H1 (cell line): ENCODE results near the gene GDPD2. TPM values are rescaled to one million over a fixed set of nuclear protein-coding genes. Genes with fewer than 3 reads are reported as not detected.

ENCODE experiments used
- CTCF ChIA-PET: fragments of 300-600 bp; sonication (Branson Sonifier 250); formaldehyde crosslinking; loops from one replicate; lab custom pipeline; 2021; ENCODE audit not compliant: partially characterized antibody; lab: Charles Lee
- POLR2A ChIA-PET: fragments of 300-600 bp; sonication (Branson Sonifier 250); formaldehyde crosslinking; loops from one replicate; lab custom pipeline; 2021; ENCODE audit warnings: inconsistent platforms; ENCODE audit not compliant: partially characterized antibody; lab: Charles Lee
- DNase-seq, 2 experiments: peaks; one replicate each; pipeline versions ENCODE4 v3.0.0 to v3.0.0-alpha.2; 2010 to 2022; ENCODE audit warnings: low spot score in 2 of 2, low read depth in 1 of 2, mixed read lengths in 1 of 2
- FAIRE-seq: peaks from 2 replicates; lab custom pipeline; 2011; peaks lifted over from hg19 to GRCh38; lab: Jason Lieb, UNC
- H2AFZ ChIP-seq: 2 replicates; pipeline ENCODE4 v1.8.1; 2012; ENCODE audit warnings: low read length, inconsistent platforms
- H2AK5ac ChIP-seq: 2 replicates; pipeline ENCODE4 v1.6.1; 2013; ENCODE audit warnings: low read depth, low read length
- H2BK120ac ChIP-seq: replicated peaks from 2 replicates; pipeline ENCODE3; 2013; ENCODE audit warnings: low read depth, low read length, inconsistent platforms
- H2BK12ac ChIP-seq: 2 replicates; pipeline ENCODE4 v1.6.1; 2013; ENCODE audit warnings: low read depth, low read length
- H2BK15ac ChIP-seq: 2 replicates; pipeline ENCODE4 v1.6.1; 2013; ENCODE audit warnings: low read length
- H2BK20ac ChIP-seq: 2 replicates; pipeline ENCODE4 v1.6.1; 2013; ENCODE audit warnings: low read length
- H2BK5ac ChIP-seq: 2 replicates; pipeline ENCODE4 v1.6.1; 2013; ENCODE audit warnings: low read depth, low read length
- H3K14ac ChIP-seq: 2 replicates; pipeline ENCODE4 v1.6.1; 2013; ENCODE audit warnings: inconsistent platforms; ENCODE audit not compliant: insufficient read length
- H3K18ac ChIP-seq: 2 replicates; pipeline ENCODE4 v1.6.1; 2013; ENCODE audit warnings: low read length; ENCODE audit errors: extremely low read depth
- H3K23ac ChIP-seq: 2 replicates; pipeline ENCODE4 v1.6.1; 2013; ENCODE audit warnings: inconsistent platforms; ENCODE audit not compliant: insufficient read length
- H3K23me2 ChIP-seq: 2 replicates; pipeline ENCODE4 v1.6.1; 2013; ENCODE audit warnings: low read depth, low read length
- H3K27ac ChIP-seq: 2 replicates; pipeline ENCODE4 v1.6.1; 2011; ENCODE audit warnings: low read depth, low read length, inconsistent platforms
- H3K27me3 ChIP-seq, 4 experiments: replicated peaks in 1 of 4; 1 replicate in 1 of 4; 2 replicates in 3 of 4; pipeline versions ENCODE4 v1.6.1 to v1.8.1; 2011 to 2013; ENCODE audit warnings: low read length in 3 of 4, mild to moderate bottlenecking in 3 of 4, inconsistent platforms in 2 of 4, mixed read lengths in 2 of 4, moderate library complexity in 1 of 4; ENCODE audit not compliant: control insufficient read depth in 3 of 4, insufficient read depth in 3 of 4; ENCODE audit errors: extremely low read depth in 1 of 4
- H3K36me3 ChIP-seq, 4 experiments: 2 replicates each; pipeline versions ENCODE4 v1.6.1 to v1.8.1; 2011 to 2013; ENCODE audit warnings: mild to moderate bottlenecking in 4 of 4, low read length in 3 of 4, moderate library complexity in 2 of 4, control low read depth in 1 of 4, inconsistent platforms in 1 of 4; ENCODE audit not compliant: insufficient read depth in 4 of 4, control insufficient read depth in 2 of 4
- H3K4ac ChIP-seq: replicated peaks from 2 replicates; pipeline ENCODE3; 2013; ENCODE audit warnings: low read length, low read depth, mixed read lengths, inconsistent platforms; ENCODE audit not compliant: insufficient read length
- H3K4me1 ChIP-seq, 4 experiments: replicated peaks in 1 of 4; 1 replicate in 1 of 4; 2 replicates in 3 of 4; pipeline versions ENCODE4 v1.6.1 to v1.8.1; 2011 to 2013; ENCODE audit warnings: low read length in 3 of 4, inconsistent platforms in 2 of 4, mixed read lengths in 1 of 4; ENCODE audit not compliant: insufficient read depth in 4 of 4, control insufficient read depth in 3 of 4
- H3K4me2 ChIP-seq, 2 experiments: 2 replicates each; pipeline versions ENCODE4 v1.6.1 to v1.8.1; 2011 to 2013; ENCODE audit warnings: low read depth in 2 of 2, low read length in 2 of 2, control low read depth in 1 of 2, inconsistent platforms in 1 of 2, mild to moderate bottlenecking in 1 of 2; ENCODE audit not compliant: insufficient read depth in 1 of 2
- H3K4me3 ChIP-seq, 4 experiments: fragments of 200-600, 300-600 bp in 1 of 4; sonication (generic), shearing (Covaris generic), sonication (Bioruptor Twin) in 1 of 4; 2 replicates each; pipeline versions ENCODE4 v1.5.1 to v1.8.1; 2011 to 2016; ENCODE audit warnings: low read length in 4 of 4, low read depth in 3 of 4, control low read depth in 2 of 4, inconsistent platforms in 2 of 4, mild to moderate bottlenecking in 2 of 4, mixed read lengths in 1 of 4, moderate library complexity in 1 of 4; ENCODE audit not compliant: insufficient read depth in 2 of 4; ENCODE audit errors: extremely low read depth in 1 of 4
- H3K56ac ChIP-seq: replicated peaks from 2 replicates; pipeline ENCODE3; 2013; ENCODE audit warnings: low read depth, mild to moderate bottlenecking, mixed read lengths, low read length, inconsistent platforms; ENCODE audit not compliant: insufficient read length
- H3K79me1 ChIP-seq: 2 replicates; pipeline ENCODE4 v1.6.1; 2013; ENCODE audit warnings: low read depth, low read length, control low read depth
- H3K79me2 ChIP-seq, 2 experiments: 2 replicates each; pipeline versions ENCODE4 v1.6.1 to v1.8.1; 2012 to 2013; ENCODE audit warnings: low read length in 2 of 2, mild to moderate bottlenecking in 2 of 2, inconsistent platforms in 1 of 2; ENCODE audit not compliant: insufficient read depth in 2 of 2, control insufficient read depth in 1 of 2
- H3K9ac ChIP-seq, 4 experiments: replicated peaks in 1 of 4; 1 replicate in 1 of 4; 2 replicates in 3 of 4; pipeline versions ENCODE4 v1.6.1 to v1.8.1; 2011 to 2013; ENCODE audit warnings: low read depth in 3 of 4, low read length in 3 of 4, control low read depth in 2 of 4, mild to moderate bottlenecking in 2 of 4, moderate library complexity in 2 of 4, inconsistent platforms in 1 of 4; ENCODE audit errors: extremely low read depth in 1 of 4
- H3K9me3 ChIP-seq, 2 experiments: 2 replicates each; pipeline versions ENCODE4 v1.6.1 to v1.8.1; 2012 to 2013; ENCODE audit warnings: mild to moderate bottlenecking in 2 of 2, moderate library complexity in 2 of 2, control low read depth in 1 of 2, inconsistent platforms in 1 of 2, low read depth in 1 of 2, low read length in 1 of 2, mixed read lengths in 1 of 2; ENCODE audit not compliant: insufficient read depth in 2 of 2
- H4K20me1 ChIP-seq, 2 experiments: replicated peaks in 1 of 2; 2 replicates each; pipeline versions ENCODE3 to v1.8.1; 2011 to 2013; ENCODE audit warnings: inconsistent platforms in 2 of 2, low read length in 2 of 2, mild to moderate bottlenecking in 1 of 2; ENCODE audit not compliant: insufficient read depth in 2 of 2, control insufficient read depth in 1 of 2
- H4K5ac ChIP-seq: 2 replicates; pipeline ENCODE4 v1.6.1; 2013; ENCODE audit warnings: low read length, low read depth, mixed read lengths, inconsistent platforms; ENCODE audit not compliant: insufficient read length
- H4K8ac ChIP-seq: 2 replicates; pipeline ENCODE4 v1.8.0; 2013; ENCODE audit warnings: mild to moderate bottlenecking, moderate library complexity, low read length, inconsistent platforms; ENCODE audit not compliant: insufficient read depth; ENCODE audit errors: extremely low read depth
- H4K91ac ChIP-seq: replicated peaks from 2 replicates; pipeline ENCODE3; 2013; ENCODE audit warnings: low read length, mixed read lengths, inconsistent platforms; ENCODE audit not compliant: insufficient read length
- BCL11A ChIP-seq, 2 experiments: IDR thresholded peaks; one replicate each; pipeline ENCODE4 v1.6.1; 2011; ENCODE audit warnings: low read depth in 2 of 2, low read length in 2 of 2, mild to moderate bottlenecking in 2 of 2
- CTBP2 ChIP-seq: IDR thresholded peaks from 2 replicates; pipeline ENCODE4 v1.7.0; 2011; ENCODE audit warnings: borderline replicate concordance, mild to moderate bottlenecking, moderate library complexity, mixed read lengths, low read length; ENCODE audit not compliant: insufficient read depth, insufficient read length
- E2F6 ChIP-seq: IDR thresholded peaks from 2 replicates; pipeline ENCODE4 v1.6.1; 2012; ENCODE audit warnings: inconsistent platforms
- EP300 ChIP-seq, 2 experiments: IDR thresholded peaks; 1 replicate in 1 of 2; 2 replicates in 1 of 2; pipeline ENCODE4 v1.6.1; 2011 to 2012; ENCODE audit warnings: low read depth in 2 of 2, low read length in 2 of 2, mild to moderate bottlenecking in 2 of 2, borderline replicate concordance in 1 of 2, inconsistent platforms in 1 of 2, moderate library complexity in 1 of 2
- GABPA ChIP-seq: IDR thresholded peaks from 2 replicates; pipeline ENCODE4 v1.6.1; 2011; ENCODE audit warnings: mild to moderate bottlenecking, low read length, moderate library complexity, borderline replicate concordance; ENCODE audit not compliant: insufficient read depth
- KDM5A ChIP-seq: fragments of 200-600 bp; IDR thresholded peaks from 2 replicates; pipeline ENCODE4 v1.7.1; 2012; ENCODE audit warnings: mild to moderate bottlenecking, low read length, inconsistent platforms, mixed read lengths
- PHF8 ChIP-seq: fragments of 200-600 bp; sonication (generic); conservative IDR thresholded peaks from 2 replicates; pipeline ENCODE4 v1.7.1; 2012; ENCODE audit warnings: low read depth, mild to moderate bottlenecking, inconsistent platforms, low read length, moderate library complexity
- POLR2AphosphoS5 ChIP-seq: IDR thresholded peaks from 2 replicates; pipeline ENCODE4 v1.6.1; 2011; ENCODE audit warnings: low read depth, low read length
- POU5F1 ChIP-seq: IDR thresholded peaks from 2 replicates; pipeline ENCODE4 v1.6.1; 2011; ENCODE audit warnings: low read depth, mild to moderate bottlenecking, low read length, moderate library complexity
- SIN3A ChIP-seq, 2 experiments: IDR thresholded peaks in 1 of 2; conservative IDR thresholded peaks in 1 of 2; 2 replicates each; pipeline ENCODE4 v1.6.1; 2011 to 2012; ENCODE audit warnings: low read length in 2 of 2, improper control_type of control experiment in 1 of 2, low read depth in 1 of 2, mild to moderate bottlenecking in 1 of 2
- TAF1 ChIP-seq: IDR thresholded peaks from 2 replicates; pipeline ENCODE4 v1.6.1; 2011; ENCODE audit warnings: mild to moderate bottlenecking, low read depth, low read length
- TCF12 ChIP-seq: IDR thresholded peaks from 2 replicates; pipeline ENCODE4 v1.6.1; 2011; ENCODE audit warnings: low read depth, mild to moderate bottlenecking, low read length
- YY1 ChIP-seq: IDR thresholded peaks from 2 replicates; pipeline ENCODE4 v1.6.1; 2011; ENCODE audit warnings: low read depth, mild to moderate bottlenecking, low read length
- WGBS, 2 experiments: shearing (Covaris generic) in 1 of 2; methylation state at CpG; one replicate each; pipeline versions ENCODE4 v1.1.6 to v1.1.7; 2013 to 2015; ENCODE audit warnings: low lambda C conversion rate in 2 of 2, mixed read lengths in 2 of 2, inconsistent platforms in 1 of 2, low coverage in 1 of 2, missing lambda C conversion rate in 1 of 2; ENCODE audit not compliant: insufficient replicate concordance in 2 of 2, insufficient coverage in 1 of 2, insufficient read length in 1 of 2; ENCODE audit errors: extremely low coverage in 1 of 2, missing lambda C conversion rate in 1 of 2; 5-methylcytosine and 5-hydroxymethylcytosine counted together
- polyA plus RNA-seq, 7 experiments: library from polyadenylated mRNA; depleted of rRNA in 3 of 7; stranded (reverse) in 5 of 7; unstranded in 2 of 7; fragments of >200 nt in 5 of 7; fragments of 200-250 nt in 2 of 7; gene quantifications; 1 replicate in 5 of 7; 2 replicates in 1 of 7; 4 replicates in 1 of 7; pipeline versions ENCODE4 v1.2.1 to v1.2.3, GENCODE V29; 2011 to 2013; ENCODE audit warnings: missing spikeins in 2 of 7, mixed read lengths in 2 of 7
- total RNA-seq: library from RNA; stranded (reverse); fragmentation: NEBNext Ultra II Directional; extraction: Animal tissue kit (Norgen Biotek cat#: 25700); gene quantifications from 2 replicates; pipeline ENCODE4 v1.2.1, GENCODE V29; 2021

GDPD2 gene
- total and polyA plus RNA-seq, 2 of the 8 experiments (the other 6 are each of a cell fraction or from before 2014, with no cell fraction given): 25.6 to 68.3 TPM

GRCh38 chrX:70437011-70437410 lies 13.9 kb downstream of the GDPD2 start:
- no peaks in the 10 kb centered on the region for H3K27me3 ChIP-seq
- H2BK12ac ChIP-seq: no peak overlapping the region
- DNase-seq (no peak), FAIRE-seq (no peak)
- no peak overlapping the region for H4K8ac ChIP-seq
- 73% methylated on average over 2 of the region's 2 CpGs; no CpG with 5 or more reads in 1 of the 2 experiments for WGBS, 2 experiments
- H3K9me3 ChIP-seq: no peaks in the 10 kb centered on the region
- no peak overlapping the region for H2AK5ac ChIP-seq
- H2BK15ac ChIP-seq: no peak overlapping the region
- peaks cover 0 to 6% (median 1%) of the 10 kb centered on the region in 4 experiments; a peak in 4 of 7 replicates for H3K4me1 ChIP-seq
- H3K79me1 ChIP-seq: no peaks in the 10 kb centered on the region
- CTCF ChIA-PET: interaction anchor here (2.5 to 4.2 kb wide), 2 partner anchors 13 to 17 kb away, joined by 7 to 43 read pairs; partner anchors contain the start of gene GDPD2
- no peak overlapping the region for H3K4me2 ChIP-seq
- no peak overlapping the region for H3K14ac ChIP-seq
- H4K5ac ChIP-seq: no peak overlapping the region
- no peak overlapping the region for H4K91ac ChIP-seq
- H3K79me2 ChIP-seq: no peaks in the 10 kb centered on the region
- no peaks in the 10 kb centered on the region; a peak in 2 of 8 replicates for H3K36me3 ChIP-seq
- no peak overlapping the region for H3K4ac ChIP-seq
- TF ChIP-seq TAF1 (no peak), YY1 (no peak), E2F6 (no peak), TCF12 (no peak), POU5F1 (no peak), EP300 (IDR thresholded peaks at IDR 0.05; ENCODE audit: borderline replicate concordance in 1 of 2, low read depth in 2 of 2, low read length in 2 of 2) (no peak), PHF8 (no peak), SIN3A (conservative IDR thresholded peaks at IDR 0.05 in 1 of 2, IDR thresholded peaks at IDR 0.05 in 1 of 2; ENCODE audit: low read depth in 1 of 2, low read length in 2 of 2) (no peak), CTBP2 (no peak), KDM5A (no peak), POLR2AphosphoS5 (no peak), GABPA (no peak), BCL11A (IDR thresholded peaks at IDR 0.05; ENCODE audit: low read depth in 2 of 2, low read length in 2 of 2) (no peak)
- H2BK5ac ChIP-seq: no peak overlapping the region
- no peaks in the 10 kb centered on the region; the same call in 1 of the 2 replicates for H3K23me2 ChIP-seq
- no peak overlapping the region for H3K4me3 ChIP-seq
- H2BK20ac ChIP-seq: no peak overlapping the region
- H3K56ac ChIP-seq: no peak overlapping the region
- no peak overlapping the region for H3K23ac ChIP-seq
- H3K18ac ChIP-seq: no peak overlapping the region
- H2AFZ ChIP-seq: no peak overlapping the region
- POLR2A ChIA-PET: interaction anchor here (1.0 to 5.3 kb wide), 4 partner anchors 11 to 18 kb away, joined by 3 to 52 read pairs (median 6); partner anchors contain the start of gene GDPD2
- no peak overlapping the region for H3K9ac ChIP-seq
- no peaks in the 10 kb centered on the region for H4K20me1 ChIP-seq
- no peak overlapping the region for H3K27ac ChIP-seq
- H2BK120ac ChIP-seq: no peak overlapping the region
